GM12878 (cell line): ENCODE measurements around the gene PMP22. TPM values are rescaled to one million over a fixed set of nuclear protein-coding genes. Genes with fewer than 3 reads are reported as not detected.
"Not testable (repeated sequence)": the region's sequence is repeated elsewhere in the genome, so short reads cannot be mapped to it uniquely, and the experiment has no call there.

Experiments used
- ATAC-seq: fragments of 200-7000 bp; cut with Tn5 transposase; 3 replicates; pipeline ENCODE4 v1.9.1; 2020; ENCODE audit warnings: mild to moderate bottlenecking, moderate library complexity
- BruUV-seq: library from RNA; stranded (reverse); fragments of 400-500 nt; replicated peaks from 2 replicates; lab custom pipeline; 2021; lab: Mats Ljungman, UMichigan
- CTCF ChIA-PET: fragments of 300-600 bp; sonication (Branson Sonifier 250); formaldehyde crosslinking; extraction: SDS; loops from one replicate; lab custom pipeline; 2021; ENCODE audit warnings: inconsistent platforms; lab: Yijun Ruan, JAX
- POLR2A ChIA-PET: fragments of 350-600 bp; formaldehyde crosslinking; extraction: SDS; loops from one replicate; lab custom pipeline; 2021; ENCODE audit warnings: inconsistent platforms; lab: Charles Lee
- RAD21 ChIA-PET: fragments of 300-600 bp; sonication (Branson Sonifier 250); formaldehyde crosslinking; loops from one replicate; lab custom pipeline; 2023; ENCODE audit warnings: antibody characterized with exemption; ENCODE audit not compliant: unreplicated experiment; lab: Charles Lee
- SMC1A ChIA-PET: fragments of 300-600 bp; sonication (Branson Sonifier 250); formaldehyde crosslinking; loops from one replicate; lab custom pipeline; 2023; ENCODE audit not compliant: unreplicated experiment, uncharacterized antibody; lab: Charles Lee
- DNase-seq: peaks from one replicate; pipeline ENCODE4 v3.0.0-alpha.2; 2011; ENCODE audit warnings: low read depth, low spot score
- FAIRE-seq: peaks from 3 replicates; lab custom pipeline; 2011; peaks lifted over from hg19 to GRCh38; lab: Jason Lieb, UNC
- H2AFZ ChIP-seq: 2 replicates; pipeline ENCODE4 v1.6.0; 2011; ENCODE audit warnings: low read depth, low read length, control low read depth; ENCODE audit not compliant: control insufficient read depth
- H3K27ac ChIP-seq: 2 replicates; pipeline ENCODE4 v1.5.1; 2011; ENCODE audit warnings: control low read depth; ENCODE audit not compliant: control insufficient read depth, insufficient read depth
- H3K27me3 ChIP-seq, 2 experiments: replicated peaks in 1 of 2; 2 replicates each; pipeline versions ENCODE4 v1.6.0 to v1.6.1; 2011; ENCODE audit warnings: low read length in 1 of 2; ENCODE audit not compliant: control insufficient read depth in 2 of 2, insufficient read depth in 2 of 2
- H3K36me3 ChIP-seq, 2 experiments: 2 replicates each; pipeline ENCODE4 v1.5.1; 2011; ENCODE audit warnings: low read length in 1 of 2; ENCODE audit not compliant: control insufficient read depth in 2 of 2, insufficient read depth in 2 of 2
- H3K4me1 ChIP-seq: 2 replicates; pipeline ENCODE4 v1.6.1; 2011; ENCODE audit warnings: mild to moderate bottlenecking, low read length, moderate library complexity, mixed read lengths; ENCODE audit not compliant: control insufficient read depth, insufficient read depth
- H3K4me2 ChIP-seq: 2 replicates; pipeline ENCODE4 v1.6.0; 2011; ENCODE audit warnings: control low read depth; ENCODE audit not compliant: control insufficient read depth, insufficient read depth
- H3K4me3 ChIP-seq: fragments of 200-600 bp; sonication (generic); 2 replicates; pipeline ENCODE4 v1.5.1; 2016
- H3K79me2 ChIP-seq: 2 replicates; pipeline ENCODE4 v1.6.0; 2011; ENCODE audit warnings: low read length; ENCODE audit not compliant: control insufficient read depth, insufficient read depth
- H3K9ac ChIP-seq: 2 replicates; pipeline ENCODE4 v1.8.0; 2011; ENCODE audit warnings: low read length, control low read depth, mixed read lengths; ENCODE audit not compliant: control insufficient read depth, insufficient read depth
- H3K9me3 ChIP-seq: replicated peaks from 3 replicates; pipeline ENCODE4 v1.5.1; 2011; ENCODE audit warnings: mild to moderate bottlenecking, low read length; ENCODE audit not compliant: control insufficient read depth, insufficient read depth
- H4K20me1 ChIP-seq: 2 replicates; pipeline ENCODE4 v1.6.0; 2011; ENCODE audit not compliant: control insufficient read depth, insufficient read depth
- BACH1 ChIP-seq: fragments of 450-650 bp; IDR thresholded peaks from 2 replicates; pipeline ENCODE4 v1.6.1; 2017; ENCODE audit warnings: mild to moderate bottlenecking, borderline replicate concordance
- CTCF ChIP-seq, 3 experiments: IDR thresholded peaks in 2 of 3; conservative IDR thresholded peaks in 1 of 3; 2 replicates each; pipeline ENCODE4 v1.5.1; 2011; ENCODE audit warnings: low read depth in 3 of 3, low read length in 3 of 3, mild to moderate bottlenecking in 3 of 3, control low read depth in 2 of 3, moderate library complexity in 2 of 3, inconsistent platforms in 1 of 3, mixed read lengths in 1 of 3; ENCODE audit not compliant: control insufficient read depth in 2 of 3, insufficient read depth in 1 of 3; ENCODE audit errors: extremely low read depth in 1 of 3
- IKZF1 ChIP-seq: fragments of 450-650 bp; conservative IDR thresholded peaks from 2 replicates; pipeline ENCODE4 v1.6.1; 2017; ENCODE audit warnings: antibody characterized with exemption, mild to moderate bottlenecking
- NFXL1 ChIP-seq: fragments of 450-650 bp; IDR thresholded peaks from 2 replicates; pipeline ENCODE4 v1.6.1; 2017; ENCODE audit warnings: antibody characterized with exemption, mild to moderate bottlenecking, borderline replicate concordance
- PAX5 ChIP-seq: IDR thresholded peaks from 2 replicates; pipeline ENCODE4 v1.6.1; 2011; ENCODE audit warnings: low read depth, low read length, borderline replicate concordance
- SRF ChIP-seq, 2 experiments: IDR thresholded peaks; 2 replicates each; pipeline ENCODE4 v1.6.1; 2011; ENCODE audit warnings: low read depth in 2 of 2, low read length in 2 of 2, mild to moderate bottlenecking in 1 of 2, moderate library complexity in 1 of 2
- WGBS: methylation state at CpG from one replicate; pipeline ENCODE4 v1.1.6; 2016; ENCODE audit warnings: low lambda C conversion rate; ENCODE audit not compliant: insufficient replicate concordance, insufficient coverage; ENCODE audit errors: missing lambda C conversion rate; 5-methylcytosine and 5-hydroxymethylcytosine counted together
- in situ Hi-C: fragments of 300-500 bp; cut with MboI; formaldehyde crosslinking; loops from 9 replicates; pipeline ENCODE4 v1.14.3; 2018; ENCODE audit warnings: mixed read lengths
- intact Hi-C: fragments of 100-400 bp; cut with micrococcal nuclease; formaldehyde crosslinking; loops from one replicate; pipeline ENCODE4 v1.14.2; 2022; ENCODE audit not compliant: unreplicated experiment
- polyA plus RNA-seq, 11 experiments: library from polyadenylated mRNA; depleted of rRNA in 4 of 11; unstranded in 6 of 11; stranded (reverse) in 5 of 11; fragments of >200 nt; fragmentation: Nextera tagmentation in 4 of 11; fragmentation: Illumina TruSeq in 1 of 11; extraction: Ambion mirVana in 4 of 11; extraction: Trizol in 1 of 11; gene quantifications; 1 replicate in 1 of 11; 2 replicates in 10 of 11; pipeline versions ENCODE4 v1.2.1 to v1.2.3, GENCODE V29; 2011 to 2016; ENCODE audit warnings: inconsistent platforms in 2 of 11, missing spikeins in 2 of 11, low read depth in 1 of 11
- total RNA-seq, 4 experiments: library from RNA; depleted of rRNA in 3 of 4; stranded (reverse); fragments of >200 nt in 3 of 4; fragmentation: Illumina TruSeq in 1 of 4; extraction: Trizol in 1 of 4; gene quantifications; 2 replicates each; pipeline versions ENCODE4 v1.2.1 to v1.2.3, GENCODE V29; 2013 to 2021
- TF ChIP-seq, protein P1 (sequence below): fragments of 450-650 bp; IDR thresholded peaks from 2 replicates; pipeline ENCODE4 v1.6.1; 2017; ENCODE audit warnings: mild to moderate bottlenecking, moderate library complexity

PMP22 gene
- total and polyA plus RNA-seq, 10 of the 15 experiments (the other 5 are each of a cell fraction or from before 2014, with no cell fraction given): 0.59 TPM; not detected in 9

DNA sequence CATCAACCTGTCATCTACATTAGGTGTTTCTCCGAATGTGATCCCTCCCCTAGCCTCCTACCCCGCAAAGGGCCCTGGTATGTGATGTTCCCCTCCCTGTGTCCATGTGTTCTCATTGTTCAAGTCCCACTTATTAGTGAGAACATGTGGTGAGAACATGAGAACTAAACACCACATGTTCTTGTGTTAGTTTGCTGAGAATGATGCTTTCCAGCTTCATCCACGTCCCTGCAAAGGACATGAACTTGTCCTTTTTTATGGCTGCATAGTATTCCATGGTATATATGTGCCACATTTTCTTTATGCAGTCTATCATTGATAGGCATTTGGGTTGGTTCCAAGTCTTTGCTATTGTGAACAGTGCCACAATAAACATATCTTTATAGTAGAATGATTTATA is 43.3 kb downstream of the PMP22 start:
- H4K20me1 ChIP-seq, CTCF ChIA-PET, H3K36me3 ChIP-seq, in situ Hi-C loops, H3K4me2 ChIP-seq, FAIRE-seq, H3K27ac ChIP-seq, intact Hi-C loops, RAD21 ChIA-PET, BruUV-seq, ATAC-seq, H3K4me1 ChIP-seq, H3K9me3 ChIP-seq, SMC1A ChIA-PET, DNase-seq, H3K4me3 ChIP-seq, H3K27me3 ChIP-seq, H3K9ac ChIP-seq, H3K79me2 ChIP-seq, H2AFZ ChIP-seq: not testable (repeated sequence)
- POLR2A ChIA-PET: interaction anchor here (0.6 kb wide), 1 partner anchor 15 kb away, joined by 7 read pairs; no protein-coding TSS in a partner anchor
- WGBS: 4% methylated on average over 3 of the region's 3 CpGs

DNA sequence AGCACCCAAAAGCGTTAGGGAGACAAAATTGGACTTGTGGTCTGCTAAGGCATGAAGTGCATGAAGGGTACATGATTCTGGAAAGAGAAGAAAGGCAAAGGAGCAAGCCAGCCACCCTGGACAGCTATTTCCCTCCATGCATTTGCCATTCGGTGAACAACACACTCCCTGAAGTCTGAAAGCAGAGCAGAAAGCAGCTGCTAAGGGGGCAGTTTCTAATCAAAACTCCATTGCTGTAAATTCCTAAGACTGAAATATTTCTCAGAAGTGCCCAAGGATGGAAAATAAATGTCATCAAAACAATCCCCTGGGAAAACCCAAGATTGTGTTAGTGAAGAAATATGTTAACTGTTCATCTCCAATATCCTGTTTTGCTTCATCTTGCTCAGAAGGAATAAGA is 44.3 kb downstream of the PMP22 start:
- H3K9ac ChIP-seq: no peak overlapping the region
- ChIA-PET CTCF (no interaction called here), RAD21 (no interaction called here), SMC1A (no interaction called here), POLR2A (no interaction called here)
- no peaks in the 10 kb centered on the region for H3K9me3 ChIP-seq
- no peaks in the 10 kb centered on the region for H3K27me3 ChIP-seq
- TF ChIP-seq PAX5 (no peak), IKZF1 (no peak), CTCF (IDR thresholded peaks at IDR 0.05 in 2 of 3, conservative IDR thresholded peaks at IDR 0.05 in 1 of 3; ENCODE audit: control insufficient read depth in 2 of 3, extremely low read depth in 1 of 3, insufficient read depth in 1 of 3, low read depth in 3 of 3, low read length in 3 of 3) (no peak), SRF (IDR thresholded peaks at IDR 0.05; ENCODE audit: low read depth in 2 of 2, low read length in 2 of 2) (no peak), NFXL1 (no peak), BACH1 (no peak)
- TF ChIP-seq, protein P1, sequence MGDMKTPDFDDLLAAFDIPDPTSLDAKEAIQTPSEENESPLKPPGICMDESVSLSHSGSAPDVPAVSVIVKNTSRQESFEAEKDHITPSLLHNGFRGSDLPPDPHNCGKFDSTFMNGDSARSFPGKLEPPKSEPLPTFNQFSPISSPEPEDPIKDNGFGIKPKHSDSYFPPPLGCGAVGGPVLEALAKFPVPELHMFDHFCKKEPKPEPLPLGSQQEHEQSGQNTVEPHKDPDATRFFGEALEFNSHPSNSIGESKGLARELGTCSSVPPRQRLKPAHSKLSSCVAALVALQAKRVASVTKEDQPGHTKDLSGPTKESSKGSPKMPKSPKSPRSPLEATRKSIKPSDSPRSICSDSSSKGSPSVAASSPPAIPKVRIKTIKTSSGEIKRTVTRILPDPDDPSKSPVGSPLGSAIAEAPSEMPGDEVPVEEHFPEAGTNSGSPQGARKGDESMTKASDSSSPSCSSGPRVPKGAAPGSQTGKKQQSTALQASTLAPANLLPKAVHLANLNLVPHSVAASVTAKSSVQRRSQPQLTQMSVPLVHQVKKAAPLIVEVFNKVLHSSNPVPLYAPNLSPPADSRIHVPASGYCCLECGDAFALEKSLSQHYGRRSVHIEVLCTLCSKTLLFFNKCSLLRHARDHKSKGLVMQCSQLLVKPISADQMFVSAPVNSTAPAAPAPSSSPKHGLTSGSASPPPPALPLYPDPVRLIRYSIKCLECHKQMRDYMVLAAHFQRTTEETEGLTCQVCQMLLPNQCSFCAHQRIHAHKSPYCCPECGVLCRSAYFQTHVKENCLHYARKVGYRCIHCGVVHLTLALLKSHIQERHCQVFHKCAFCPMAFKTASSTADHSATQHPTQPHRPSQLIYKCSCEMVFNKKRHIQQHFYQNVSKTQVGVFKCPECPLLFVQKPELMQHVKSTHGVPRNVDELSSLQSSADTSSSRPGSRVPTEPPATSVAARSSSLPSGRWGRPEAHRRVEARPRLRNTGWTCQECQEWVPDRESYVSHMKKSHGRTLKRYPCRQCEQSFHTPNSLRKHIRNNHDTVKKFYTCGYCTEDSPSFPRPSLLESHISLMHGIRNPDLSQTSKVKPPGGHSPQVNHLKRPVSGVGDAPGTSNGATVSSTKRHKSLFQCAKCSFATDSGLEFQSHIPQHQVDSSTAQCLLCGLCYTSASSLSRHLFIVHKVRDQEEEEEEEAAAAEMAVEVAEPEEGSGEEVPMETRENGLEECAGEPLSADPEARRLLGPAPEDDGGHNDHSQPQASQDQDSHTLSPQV: no peak
- in situ Hi-C loops: no loop called here
- no peak overlapping the region for H3K4me3 ChIP-seq
- no peaks in the 10 kb centered on the region for H3K4me1 ChIP-seq
- H3K79me2 ChIP-seq: no peaks in the 10 kb centered on the region
- FAIRE-seq: no peak
- ATAC-seq: no peak
- no TSS peak for BruUV-seq
- DNase-seq: no peak
- intact Hi-C loops: no loop called here
- no peaks in the 10 kb centered on the region for H3K36me3 ChIP-seq
- H4K20me1 ChIP-seq: no peaks in the 10 kb centered on the region
- H2AFZ ChIP-seq: no peak overlapping the region
- H3K27ac ChIP-seq: no peak overlapping the region
- H3K4me2 ChIP-seq: no peak overlapping the region
- 54% methylated on average over 2 of the region's 2 CpGs for WGBS
